Activated CD8-positive, alpha-beta memory T cell treated with anti-CD3 and anti-CD28 coated beads for 4 hours (primary cell): Measurements from ENCODE around the gene ARHGEF28.
A peak's percentile ranks its signal among the peaks of the same experiment; 100 is the strongest.

Experiments
- DNase-seq, 2 donors: peaks; one replicate each; pipeline ENCODE4 v3.0.0-alpha.2; 2020; ENCODE audit warnings: low read depth in 2 of 2

Gene ARHGEF28

GRCh38 chr5:73625944-73626811 lies at the start of gene ARHGEF28:
Gene ARHGEF28, plus strand, starts transcription at chr5:73626196. Its CDS starts 58,656 bp downstream, at chr5:73684852.
- DNase-seq, result no peak

- DNase-seq, result no peak
Observed at GRCh38 chr5:73582285-73583145, 43.5 kb upstream of the ARHGEF28 start.

- no peak for DNase-seq
Observed at GRCh38 chr5:73587923-73588322, 38.1 kb upstream of the ARHGEF28 start.

- peak; percentile 4 to 14 for DNase-seq
Observed at GRCh38 chr5:73591102-73591695, 34.8 kb upstream of the ARHGEF28 start.

GRCh38 chr5:73591698-73592501 lies 34.1 kb upstream of the ARHGEF28 start:
- no peak for DNase-seq

- no peak for DNase-seq
Observed at GRCh38 chr5:73592551-73592950, 33.4 kb upstream of the ARHGEF28 start.

- no peak for DNase-seq
Observed at GRCh38 chr5:73596705-73597328, 29.2 kb upstream of the ARHGEF28 start.

- no peak for DNase-seq
Observed at GRCh38 chr5:73599380-73599779, 26.6 kb upstream of the ARHGEF28 start.

- no peak for DNase-seq
Observed at GRCh38 chr5:73603998-73604397, 22.0 kb upstream of the ARHGEF28 start.

GRCh38 chr5:73605223-73606087 lies 20.5 kb upstream of the ARHGEF28 start:
- no peak for DNase-seq

- DNase-seq, result no peak
Observed at GRCh38 chr5:73606206-73606753, 19.7 kb upstream of the ARHGEF28 start.

GRCh38 chr5:73607228-73607627 lies 18.8 kb upstream of the ARHGEF28 start:
- no peak for DNase-seq

- no peak for DNase-seq
Observed at GRCh38 chr5:73612799-73613198, 13.2 kb upstream of the ARHGEF28 start.

- no peak for DNase-seq
Observed at GRCh38 chr5:73615085-73615484, 10.9 kb upstream of the ARHGEF28 start.

- no peak for DNase-seq
Observed at GRCh38 chr5:73615947-73616346, 10.0 kb upstream of the ARHGEF28 start.

GRCh38 chr5:73617510-73618279 lies 8.3 kb upstream of the ARHGEF28 start:
- no peak for DNase-seq

- DNase-seq, result no peak
Observed at GRCh38 chr5:73619606-73620333, 6.2 kb upstream of the ARHGEF28 start.

GRCh38 chr5:73620334-73620687 lies 5.7 kb upstream of the ARHGEF28 start:
- no peak for DNase-seq
